ENCODE results near the gene OMA1. TPM values are rescaled to one million over a fixed set of nuclear protein-coding genes. Genes with fewer than 3 reads are reported as not detected.

The OMA1 gene
- total and polyA plus RNA-seq, 9 donors = 8.1 to 51.5 (median 35.6) TPM

- H3K4me3 ChIP-seq = no peak overlapping the region
- DNase-seq = no peak
- H3K27me3 ChIP-seq = no peaks in the 10 kb centered on the region
- no peaks in the 10 kb centered on the region for H3K9me3 ChIP-seq
- TF ChIP-seq POLR2A (IDR thresholded peaks at IDR 0.05) (no peak), EP300 (IDR thresholded peaks at IDR 0.05) (no peak)
- TF ChIP-seq, protein P1, sequence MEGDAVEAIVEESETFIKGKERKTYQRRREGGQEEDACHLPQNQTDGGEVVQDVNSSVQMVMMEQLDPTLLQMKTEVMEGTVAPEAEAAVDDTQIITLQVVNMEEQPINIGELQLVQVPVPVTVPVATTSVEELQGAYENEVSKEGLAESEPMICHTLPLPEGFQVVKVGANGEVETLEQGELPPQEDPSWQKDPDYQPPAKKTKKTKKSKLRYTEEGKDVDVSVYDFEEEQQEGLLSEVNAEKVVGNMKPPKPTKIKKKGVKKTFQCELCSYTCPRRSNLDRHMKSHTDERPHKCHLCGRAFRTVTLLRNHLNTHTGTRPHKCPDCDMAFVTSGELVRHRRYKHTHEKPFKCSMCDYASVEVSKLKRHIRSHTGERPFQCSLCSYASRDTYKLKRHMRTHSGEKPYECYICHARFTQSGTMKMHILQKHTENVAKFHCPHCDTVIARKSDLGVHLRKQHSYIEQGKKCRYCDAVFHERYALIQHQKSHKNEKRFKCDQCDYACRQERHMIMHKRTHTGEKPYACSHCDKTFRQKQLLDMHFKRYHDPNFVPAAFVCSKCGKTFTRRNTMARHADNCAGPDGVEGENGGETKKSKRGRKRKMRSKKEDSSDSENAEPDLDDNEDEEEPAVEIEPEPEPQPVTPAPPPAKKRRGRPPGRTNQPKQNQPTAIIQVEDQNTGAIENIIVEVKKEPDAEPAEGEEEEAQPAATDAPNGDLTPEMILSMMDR (IDR thresholded peaks at IDR 0.05) = no peak
- no peaks in the 10 kb centered on the region for H3K4me1 ChIP-seq (ENCODE audit: insufficient read depth)
- intact Hi-C loops (cut with DNase I) = no loop called here
- WGBS, 3 donors = 79 to 86% (median 83%) methylated on average over 3 of the region's 3 CpGs
- no peak overlapping the region for H3K27ac ChIP-seq
- no peaks in the 10 kb centered on the region for H3K36me3 ChIP-seq
Observed at GRCh38 chr1:58524353-58524945, 22.1 kb downstream of the OMA1 start.

DNA sequence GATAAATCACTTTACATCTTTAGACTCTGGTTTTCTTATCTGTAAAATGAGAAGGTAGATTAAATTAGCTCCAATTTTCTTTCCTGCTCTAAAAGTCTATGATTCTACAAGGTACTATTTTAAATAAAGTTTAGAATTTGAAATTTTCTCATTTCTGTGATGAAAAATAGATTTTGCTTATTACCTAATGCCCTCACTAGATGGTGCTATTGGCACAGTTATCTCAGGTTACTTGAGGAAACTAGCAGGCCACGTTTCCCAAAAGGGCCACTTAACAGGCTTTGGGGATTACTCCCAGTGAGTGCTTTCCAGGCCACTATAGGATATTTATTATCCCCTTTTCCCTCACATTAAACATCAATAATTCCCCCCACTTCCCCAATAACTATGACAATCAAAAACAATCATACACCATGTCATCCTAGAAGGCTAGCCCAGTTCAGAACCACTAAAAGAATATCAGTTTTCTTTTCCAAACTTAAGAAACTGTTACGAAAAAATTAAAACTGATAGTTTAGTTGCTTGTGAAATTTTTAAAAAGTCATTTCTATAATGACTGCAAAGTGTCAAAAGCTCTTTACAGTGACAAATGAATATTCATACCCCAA is 30.6 kb downstream of the OMA1 start:
- no peaks in the 10 kb centered on the region for H3K9me3 ChIP-seq
- intact Hi-C loops (cut with DNase I) = loop anchor here in 3 of 4 donors (5.0 to 10.0 kb wide), 3 partner anchors 36 to 139 kb away; no protein-coding TSS in a partner anchor
- H3K4me3 ChIP-seq = no peak overlapping the region
- no peaks in the 10 kb centered on the region for H3K27me3 ChIP-seq
- H3K27ac ChIP-seq = no peak overlapping the region
- no peaks in the 10 kb centered on the region for H3K36me3 ChIP-seq
- peak in 4 of 5 donors; percentile 8 to 41 (median 22) for DNase-seq
- no peak for TF ChIP-seq EP300 (IDR thresholded peaks at IDR 0.05)
- TF ChIP-seq, protein P1 (IDR thresholded peaks at IDR 0.05) = peak; percentile 48 to 84 (median 71)
- no peak for TF ChIP-seq POLR2A (IDR thresholded peaks at IDR 0.05)
- H3K4me1 ChIP-seq (ENCODE audit: insufficient read depth) = no peaks in the 10 kb centered on the region
- 40 to 45% (median 41%) methylated on average over 2 of the region's 2 CpGs for WGBS, 3 donors

DNA sequence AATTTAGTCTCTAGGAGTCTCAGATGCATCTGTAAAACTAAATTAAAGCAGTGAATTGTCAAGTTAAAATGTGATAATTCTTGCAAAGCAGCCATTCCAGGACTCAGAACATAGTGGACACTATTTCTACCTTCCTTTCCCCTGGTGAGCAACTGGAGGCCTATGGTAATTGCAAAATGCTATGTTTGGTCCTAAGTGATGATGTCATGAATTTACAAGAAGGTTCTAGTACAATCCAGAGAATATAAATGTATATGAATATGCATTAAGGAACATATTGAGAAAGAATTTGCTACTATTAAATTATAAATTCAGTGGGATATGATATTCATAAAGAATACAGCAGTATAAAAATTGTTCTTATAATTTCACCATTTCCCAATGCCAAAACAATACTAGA is 32.6 kb downstream of the OMA1 start:
- H3K4me3 ChIP-seq = no peak overlapping the region
- H3K9me3 ChIP-seq = no peaks in the 10 kb centered on the region
- no peaks in the 10 kb centered on the region for H3K36me3 ChIP-seq
- intact Hi-C loops (cut with DNase I) = loop anchor here in 2 of 4 donors (1.0 to 10.0 kb wide), 2 partner anchors 138 to 141 kb away; no protein-coding TSS in a partner anchor
- H3K27me3 ChIP-seq = no peaks in the 10 kb centered on the region
- TF ChIP-seq EP300 (IDR thresholded peaks at IDR 0.05) = no peak
- no peak for TF ChIP-seq POLR2A (IDR thresholded peaks at IDR 0.05)
- TF ChIP-seq, protein P1 (IDR thresholded peaks at IDR 0.05) = no peak
- H3K4me1 ChIP-seq (ENCODE audit: insufficient read depth) = no peaks in the 10 kb centered on the region
- DNase-seq = no peak
- no peak overlapping the region for H3K27ac ChIP-seq

- Histone ChIP-seq H3K9me3 (no peaks in the 10 kb centered on the region), H3K36me3 (no peaks in the 10 kb centered on the region), H3K27ac (no peak overlapping the region), H3K4me1 (ENCODE audit: insufficient read depth) (no peaks in the 10 kb centered on the region), H3K4me3 (no peak overlapping the region), H3K27me3 (no peaks in the 10 kb centered on the region)
- DNase-seq = no peak
- intact Hi-C loops (cut with DNase I) = no loop called here
- no peak for TF ChIP-seq POLR2A (IDR thresholded peaks at IDR 0.05)
- TF ChIP-seq, protein P1 (IDR thresholded peaks at IDR 0.05) = no peak
- TF ChIP-seq EP300 (IDR thresholded peaks at IDR 0.05) = no peak
- WGBS, 3 donors = 90 to 93% (median 91%) methylated on average over 3 of the region's 3 CpGs
Observed at GRCh38 chr1:58508629-58509028, 37.9 kb downstream of the OMA1 start.

All from ovary (tissue), 9 donors.